ENCODE measurements around the gene PINK1.
A peak's percentile ranks its signal among the peaks of the same experiment; 100 is the strongest.

PINK1 gene

DNA sequence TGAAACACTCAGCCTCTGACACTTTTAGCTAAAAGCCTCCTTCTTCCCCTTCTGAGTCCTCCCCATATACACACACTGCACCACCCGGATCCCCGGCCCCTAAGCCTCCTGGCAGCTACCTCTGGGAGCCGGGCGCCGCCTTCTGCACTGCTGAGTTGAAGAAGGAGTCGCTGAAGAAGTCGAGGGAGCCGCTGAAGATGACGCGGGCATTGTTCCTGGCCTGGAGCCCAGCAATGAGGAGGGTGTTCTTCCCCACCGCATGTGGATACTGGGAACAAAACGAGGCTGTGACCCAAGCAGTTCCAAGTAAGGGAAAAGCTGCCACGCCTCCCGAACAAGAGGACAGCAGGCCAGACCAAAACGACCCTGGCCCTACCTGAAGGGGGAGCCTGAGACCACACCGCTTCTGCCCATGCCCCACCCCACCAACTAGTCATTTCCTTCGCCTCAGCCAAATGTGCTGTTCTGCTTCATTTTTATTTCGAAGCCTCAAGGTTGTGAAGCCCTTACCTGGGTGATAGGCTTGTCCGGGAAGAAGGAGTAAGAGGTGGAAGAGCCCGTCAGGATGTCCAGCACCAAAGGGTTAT, 20.9 kb downstream of the PINK1 start:
- DNase-seq (ENCODE audit: insufficient read length) = no peak
- no peak for FAIRE-seq
- no peak for TF ChIP-seq POLR2AphosphoS5 (IDR thresholded peaks at IDR 0.05; ENCODE audit: low read depth, low read length)
- TF ChIP-seq POLR2A (IDR thresholded peaks at IDR 0.05; ENCODE audit: low read depth, low read length) = no peak
- no peak for TF ChIP-seq TAF1 (IDR thresholded peaks at IDR 0.05; ENCODE audit: borderline replicate concordance, low read depth, low read length)

DNA sequence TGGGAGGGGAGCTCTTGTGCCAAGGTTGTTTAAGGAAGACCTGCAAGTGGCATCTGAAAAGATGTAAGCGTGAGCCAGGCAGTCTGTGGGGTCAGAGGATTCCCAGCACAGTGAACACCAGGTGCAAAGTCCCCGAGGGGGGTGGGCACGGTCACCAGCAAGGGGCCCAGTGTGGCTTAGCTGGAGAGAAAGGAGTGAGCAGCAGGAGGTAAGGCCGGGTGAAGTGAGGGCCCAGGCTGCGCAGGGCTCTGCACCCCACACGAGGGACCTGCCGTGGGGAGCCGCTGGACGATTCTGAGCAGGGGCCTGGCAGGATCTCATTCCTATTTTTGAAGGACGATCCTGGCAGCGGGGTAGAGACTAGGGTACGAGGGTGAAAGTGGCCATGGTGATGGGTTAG, 23.8 kb downstream of the PINK1 start:
- FAIRE-seq = no peak
- TF ChIP-seq POLR2AphosphoS5 (IDR thresholded peaks at IDR 0.05; ENCODE audit: low read depth, low read length) (no peak), TAF1 (IDR thresholded peaks at IDR 0.05; ENCODE audit: borderline replicate concordance, low read depth, low read length) (no peak)

GRCh38 chr1:20658166-20658915, 25.1 kb downstream of the PINK1 start:
- FAIRE-seq = no peak
- TF ChIP-seq TAF1 (IDR thresholded peaks at IDR 0.05; ENCODE audit: borderline replicate concordance, low read depth, low read length) = no peak
- TF ChIP-seq POLR2A (IDR thresholded peaks at IDR 0.05; ENCODE audit: low read depth, low read length) = no peak
- TF ChIP-seq POLR2AphosphoS5 (IDR thresholded peaks at IDR 0.05; ENCODE audit: low read depth, low read length) = no peak

More for the DNA sequence above, 23.8 kb downstream of the PINK1 start:
- no peak for DNase-seq (ENCODE audit: insufficient read length)

GRCh38 chr1:20660363-20660762, 27.1 kb downstream of the PINK1 start:
- FAIRE-seq = peak; percentile 76
- no peak for DNase-seq (ENCODE audit: insufficient read length)
- no peak for TF ChIP-seq POLR2AphosphoS5 (IDR thresholded peaks at IDR 0.05; ENCODE audit: low read depth, low read length)
- no peak for TF ChIP-seq TAF1 (IDR thresholded peaks at IDR 0.05; ENCODE audit: borderline replicate concordance, low read depth, low read length)
- TF ChIP-seq POLR2A (IDR thresholded peaks at IDR 0.05; ENCODE audit: low read depth, low read length) = no peak

More at GRCh38 chr1:20658166-20658915, 25.1 kb downstream of the PINK1 start:
- DNase-seq (ENCODE audit: insufficient read length) = no peak

GRCh38 chr1:20660847-20661206, 27.6 kb downstream of the PINK1 start:
- DNase-seq (ENCODE audit: insufficient read length) = no peak
- no peak for FAIRE-seq
- TF ChIP-seq TAF1 (IDR thresholded peaks at IDR 0.05; ENCODE audit: borderline replicate concordance, low read depth, low read length) = no peak
- no peak for TF ChIP-seq POLR2A (IDR thresholded peaks at IDR 0.05; ENCODE audit: low read depth, low read length)
- TF ChIP-seq POLR2AphosphoS5 (IDR thresholded peaks at IDR 0.05; ENCODE audit: low read depth, low read length) = no peak

DNA sequence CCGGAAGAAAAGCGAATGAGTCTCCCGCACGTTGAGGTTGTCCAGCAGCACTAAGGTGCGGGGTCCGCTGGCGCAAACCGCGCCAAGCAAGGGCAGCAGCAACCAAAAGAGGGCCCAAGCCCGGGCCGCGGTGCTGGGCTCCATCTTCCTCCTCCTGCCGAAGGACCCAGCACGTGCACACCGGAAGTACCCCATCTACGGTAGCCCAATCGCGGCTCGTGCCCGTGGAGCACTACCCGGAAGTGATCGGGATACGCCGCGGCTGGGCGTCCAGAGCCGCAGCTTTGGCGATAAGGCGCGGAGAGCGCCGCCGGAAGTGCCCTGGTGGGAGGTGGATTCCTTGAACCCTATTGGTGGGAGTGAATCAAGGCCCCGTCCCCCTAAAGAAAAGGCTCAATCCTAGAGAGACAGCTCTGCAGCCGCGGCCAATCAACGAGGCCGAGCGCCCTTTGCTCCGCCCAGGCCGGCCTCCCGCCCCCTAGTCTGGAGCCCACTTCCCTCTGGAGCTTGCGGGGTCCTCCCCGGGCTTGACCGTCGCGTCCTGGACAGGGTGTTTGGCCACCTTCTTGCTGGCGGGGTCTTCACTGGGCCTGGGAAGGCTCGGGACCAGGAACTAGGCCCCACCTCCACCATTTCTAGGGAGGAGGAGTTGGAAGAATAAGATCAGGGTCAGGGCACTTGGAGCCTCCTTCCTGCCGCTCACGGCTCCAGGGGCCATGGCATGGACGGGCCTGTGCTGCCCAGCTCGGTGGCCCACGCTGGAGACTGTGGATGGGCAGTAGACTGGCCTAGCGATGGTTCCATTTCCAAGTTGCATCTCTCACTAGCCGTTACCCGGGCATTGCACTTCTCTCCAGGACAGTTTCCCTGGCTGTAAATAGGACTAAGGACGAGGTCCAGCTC, 28.2 kb downstream of the PINK1 start, which contains the start of gene DDOST:
Gene DDOST (minus strand): TSS at position 163 of the 903 bp plus-strand sequence. CDS start 19 bp downstream, at position 144.
- FAIRE-seq (peak; percentile 99), DNase-seq (ENCODE audit: insufficient read length) (peak; percentile 97)
- TF ChIP-seq POLR2A (IDR thresholded peaks at IDR 0.05; ENCODE audit: low read depth, low read length) (peak; percentile 80), POLR2AphosphoS5 (IDR thresholded peaks at IDR 0.05; ENCODE audit: low read depth, low read length) (peak; percentile 82), TAF1 (IDR thresholded peaks at IDR 0.05; ENCODE audit: borderline replicate concordance, low read depth, low read length) (peak; percentile 71)

DNA sequence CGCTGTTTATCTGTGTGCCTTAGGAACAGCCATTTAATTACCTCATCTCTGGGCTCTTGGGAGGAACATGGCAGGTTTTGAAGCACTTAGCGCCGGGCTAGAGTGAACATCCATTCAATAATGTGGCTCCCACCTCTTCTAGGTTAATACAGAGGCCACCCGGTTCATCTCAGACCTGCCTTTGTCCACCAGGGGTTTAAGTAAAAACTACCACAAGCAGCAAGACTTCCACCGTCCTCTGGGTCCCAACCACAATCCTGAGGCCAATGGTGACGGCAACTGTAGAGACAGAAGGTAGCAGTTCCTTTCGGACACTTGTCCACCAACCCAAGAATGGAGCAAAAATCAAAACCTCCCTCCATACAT, 28.8 kb downstream of the PINK1 start:
- FAIRE-seq (no peak), DNase-seq (ENCODE audit: insufficient read length) (no peak)
- no peak for TF ChIP-seq TAF1 (IDR thresholded peaks at IDR 0.05; ENCODE audit: borderline replicate concordance, low read depth, low read length)
- no peak for TF ChIP-seq POLR2AphosphoS5 (IDR thresholded peaks at IDR 0.05; ENCODE audit: low read depth, low read length)
- TF ChIP-seq POLR2A (IDR thresholded peaks at IDR 0.05; ENCODE audit: low read depth, low read length) = no peak

- no peak for DNase-seq (ENCODE audit: insufficient read length)
- FAIRE-seq = no peak
- TF ChIP-seq TAF1 (IDR thresholded peaks at IDR 0.05; ENCODE audit: borderline replicate concordance, low read depth, low read length) (no peak), POLR2A (IDR thresholded peaks at IDR 0.05; ENCODE audit: low read depth, low read length) (no peak), POLR2AphosphoS5 (IDR thresholded peaks at IDR 0.05; ENCODE audit: low read depth, low read length) (no peak)
Observed at GRCh38 chr1:20663365-20663764, 30.1 kb downstream of the PINK1 start.

- TF ChIP-seq TAF1 (IDR thresholded peaks at IDR 0.05; ENCODE audit: borderline replicate concordance, low read depth, low read length) = no peak
- no peak for TF ChIP-seq POLR2A (IDR thresholded peaks at IDR 0.05; ENCODE audit: low read depth, low read length)
- no peak for TF ChIP-seq POLR2AphosphoS5 (IDR thresholded peaks at IDR 0.05; ENCODE audit: low read depth, low read length)
- no peak for FAIRE-seq
- no peak for DNase-seq (ENCODE audit: insufficient read length)
Observed at GRCh38 chr1:20663969-20664715, 30.9 kb downstream of the PINK1 start.

DNA sequence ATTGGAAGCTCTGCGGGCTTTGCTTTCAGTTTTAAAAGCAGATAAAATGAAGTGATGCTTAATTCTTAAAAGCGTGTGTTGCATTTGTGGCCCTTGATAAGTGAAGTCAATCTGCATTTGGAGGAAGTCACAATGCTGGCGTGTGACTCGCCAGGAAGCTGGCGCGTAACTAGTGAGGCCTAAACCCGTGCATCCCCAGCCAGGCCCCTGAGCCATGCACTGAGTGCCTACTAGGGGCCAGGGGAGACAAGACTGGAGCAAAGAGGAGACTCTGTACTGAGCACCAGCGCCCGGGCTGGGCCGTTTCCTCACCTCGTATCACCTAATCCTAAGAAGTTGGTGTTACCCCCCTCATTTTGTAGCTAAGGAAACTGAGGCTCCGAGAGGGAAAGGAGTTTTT, 32.5 kb downstream of the PINK1 start:
- no peak for FAIRE-seq
- TF ChIP-seq POLR2A (IDR thresholded peaks at IDR 0.05; ENCODE audit: low read depth, low read length) = no peak
- TF ChIP-seq TAF1 (IDR thresholded peaks at IDR 0.05; ENCODE audit: borderline replicate concordance, low read depth, low read length) = no peak
- no peak for TF ChIP-seq POLR2AphosphoS5 (IDR thresholded peaks at IDR 0.05; ENCODE audit: low read depth, low read length)
- DNase-seq (ENCODE audit: insufficient read length) = no peak

DNA sequence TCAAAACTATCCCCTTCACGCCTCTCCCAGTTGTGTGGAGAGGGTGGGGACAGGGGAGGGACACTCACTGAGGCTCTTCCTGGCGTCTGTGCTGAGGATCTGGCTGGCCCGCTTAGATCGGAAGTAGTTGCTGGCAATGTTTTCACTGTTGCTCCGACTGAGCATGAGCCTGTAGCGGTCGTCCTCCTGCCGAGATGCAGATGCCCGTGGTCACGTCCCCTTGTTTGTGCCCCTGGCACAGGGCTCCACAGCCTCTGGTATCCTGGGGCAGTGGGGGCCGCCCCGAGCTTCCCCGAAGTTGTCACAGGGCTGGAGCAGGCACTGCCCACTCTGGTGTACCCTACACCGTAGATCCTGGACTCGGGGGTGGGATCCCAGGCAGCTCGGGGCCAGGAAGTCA, 32.9 kb downstream of the PINK1 start:
- FAIRE-seq (no peak), DNase-seq (ENCODE audit: insufficient read length) (no peak)
- TF ChIP-seq TAF1 (IDR thresholded peaks at IDR 0.05; ENCODE audit: borderline replicate concordance, low read depth, low read length) = no peak
- no peak for TF ChIP-seq POLR2A (IDR thresholded peaks at IDR 0.05; ENCODE audit: low read depth, low read length)
- TF ChIP-seq POLR2AphosphoS5 (IDR thresholded peaks at IDR 0.05; ENCODE audit: low read depth, low read length) = no peak
